MM.1S (cell line): ENCODE data around the gene ZBTB7C.

Experiments used
- CTCF ChIP-seq: fragments of 300-600 bp; sonication (generic); IDR thresholded peaks from 2 replicates; pipeline ENCODE4 v1.5.1; 2016; ENCODE audit warnings: antibody characterized with exemption, low read length, mixed read lengths
- EZH2 ChIP-seq: fragments of 300-600 bp; sonication (generic); optimal IDR thresholded peaks from 2 replicates; pipeline ENCODE3; 2017; ENCODE audit warnings: low read depth, mild to moderate bottlenecking, antibody characterized with exemption, low read length, mixed read lengths
- EZH2phosphoT487 ChIP-seq: fragments of 300-600 bp; sonication (generic); IDR thresholded peaks from 2 replicates; pipeline ENCODE4 v1.6.1; 2018; ENCODE audit warnings: antibody characterized with exemption, low read length

GRCh38 chr18:48061781-48062570, 347.2 kb downstream of the ZBTB7C start:
- TF ChIP-seq CTCF, result no peak
- TF ChIP-seq EZH2phosphoT487, result no peak
- TF ChIP-seq EZH2, result no peak
